Epithelial cell of esophagus (primary cell): ENCODE results near the gene HIF1A.

Experiments
- DNase-seq: peaks from one replicate; pipeline ENCODE4 v3.0.0; 2010; ENCODE audit warnings: low read depth
- H3K4me3 ChIP-seq: 2 replicates; pipeline ENCODE4 v1.5.1; 2011; ENCODE audit warnings: mild to moderate bottlenecking, low read length, control low read depth
- CTCF ChIP-seq: IDR thresholded peaks from 2 replicates; pipeline ENCODE4 v1.5.1; 2011; ENCODE audit warnings: low read depth, mild to moderate bottlenecking, low read length, control low read depth, inconsistent platforms; ENCODE audit not compliant: insufficient read depth; ENCODE audit errors: missing control alignments

HIF1A gene

GRCh38 chr14:61672796-61673195 is 22.5 kb upstream of the HIF1A start:
- no peak for TF ChIP-seq CTCF
- no peak overlapping the region for H3K4me3 ChIP-seq
- no peak for DNase-seq

GRCh38 chr14:61673305-61673704 is 22.0 kb upstream of the HIF1A start:
- no peak for TF ChIP-seq CTCF

GRCh38 chr14:61675291-61675690 is 20.0 kb upstream of the HIF1A start:
- DNase-seq, result no peak
- no peak overlapping the region for H3K4me3 ChIP-seq
- no peak for TF ChIP-seq CTCF

More at GRCh38 chr14:61673305-61673704, 22.0 kb upstream of the HIF1A start:
- no peak overlapping the region for H3K4me3 ChIP-seq
- DNase-seq, result no peak

GRCh38 chr14:61677479-61677878 is 17.8 kb upstream of the HIF1A start:
- DNase-seq, result no peak
- H3K4me3 ChIP-seq, result no peak overlapping the region
- TF ChIP-seq CTCF, result no peak

- no peak for TF ChIP-seq CTCF
- no peak overlapping the region for H3K4me3 ChIP-seq
- no peak for DNase-seq
Measured at GRCh38 chr14:61678975-61679374, 16.3 kb upstream of the HIF1A start.

GRCh38 chr14:61681413-61681812 is 13.9 kb upstream of the HIF1A start:
- TF ChIP-seq CTCF, result no peak

GRCh38 chr14:61683108-61683507 is 12.2 kb upstream of the HIF1A start:
- no peak overlapping the region for H3K4me3 ChIP-seq
- TF ChIP-seq CTCF, result no peak
- no peak for DNase-seq

More at GRCh38 chr14:61681413-61681812, 13.9 kb upstream of the HIF1A start:
- DNase-seq, result no peak
- H3K4me3 ChIP-seq, result no peak overlapping the region
